OCI-LY7 (cell line): Measurements from ENCODE around the gene DPYSL5. TPM values are rescaled to one million over a fixed set of nuclear protein-coding genes. Genes with fewer than 3 reads are reported as not detected.

Source experiments
- BruUV-seq: library from RNA; stranded (reverse); fragments of 400-500 nt; replicated peaks from 2 replicates; lab custom pipeline; 2021; lab: Mats Ljungman, UMichigan
- CTCF ChIA-PET: fragments of 300-600 bp; sonication (Branson Sonifier 250); formaldehyde crosslinking; loops from one replicate; lab custom pipeline; 2022; ENCODE audit warnings: antibody characterized with exemption; ENCODE audit not compliant: unreplicated experiment; lab: Charles Lee
- POLR2A ChIA-PET: fragments of 300-600 bp; sonication (Branson Sonifier 250); formaldehyde crosslinking; loops from one replicate; lab custom pipeline; 2022; ENCODE audit warnings: antibody characterized with exemption; lab: Charles Lee
- DNase-seq: peaks from one replicate; pipeline ENCODE4 v3.0.0-alpha.2; 2015; ENCODE audit warnings: low spot score
- H2AFZ ChIP-seq: fragments of 200-600 bp; sonication (generic), shearing (Covaris generic); 2 replicates; pipeline ENCODE4 v1.6.1; 2014; ENCODE audit warnings: mild to moderate bottlenecking, antibody characterized with exemption, low read length, moderate library complexity
- H3K27ac ChIP-seq: fragments of 200-600 bp; sonication (generic); 2 replicates; pipeline ENCODE4 v1.5.1; 2014; ENCODE audit warnings: mixed run types, low read depth, mild to moderate bottlenecking, moderate library complexity, low read length, inconsistent platforms; ENCODE audit not compliant: poor library complexity, severe bottlenecking
- H3K36me3 ChIP-seq: fragments of 200-600 bp; sonication (generic); 2 replicates; pipeline ENCODE4 v1.6.1; 2014; ENCODE audit warnings: mild to moderate bottlenecking, antibody characterized with exemption, low read length, moderate library complexity, mixed read lengths; ENCODE audit not compliant: insufficient read depth
- H3K4me1 ChIP-seq: fragments of 200-600 bp; sonication (generic); 2 replicates; pipeline ENCODE4 v1.5.1; 2014; ENCODE audit warnings: mild to moderate bottlenecking, low read length; ENCODE audit not compliant: insufficient read depth, poor library complexity, severe bottlenecking
- H3K4me2 ChIP-seq: fragments of 200-600 bp; sonication (generic); 2 replicates; pipeline ENCODE4 v1.6.1; 2014; ENCODE audit warnings: mild to moderate bottlenecking, low read length
- H3K4me3 ChIP-seq: fragments of 200-600 bp; sonication (generic); 2 replicates; pipeline ENCODE4 v1.5.1; 2014; ENCODE audit warnings: mild to moderate bottlenecking, low read depth, low read length; ENCODE audit not compliant: poor library complexity, severe bottlenecking
- H3K79me2 ChIP-seq: fragments of 200-600 bp; sonication (generic); 2 replicates; pipeline ENCODE4 v1.6.1; 2016; ENCODE audit warnings: low read depth, mild to moderate bottlenecking, low read length, moderate library complexity, mixed read lengths; ENCODE audit not compliant: insufficient read depth
- H3K9me2 ChIP-seq: fragments of 200-600 bp; sonication (generic); 2 replicates; pipeline ENCODE4 v1.6.1; 2016; ENCODE audit warnings: mild to moderate bottlenecking, low read length, mixed read lengths; ENCODE audit not compliant: insufficient read depth
- H3K9me3 ChIP-seq: fragments of 200-600 bp; sonication (generic); 2 replicates; pipeline ENCODE4 v1.6.1; 2014; ENCODE audit warnings: mild to moderate bottlenecking, mixed run types, low read length, mixed read lengths
- H4K20me1 ChIP-seq: fragments of 200-600 bp; sonication (generic); 2 replicates; pipeline ENCODE4 v1.6.1; 2014; ENCODE audit warnings: mild to moderate bottlenecking, antibody characterized with exemption, low read length, moderate library complexity, mixed read lengths; ENCODE audit not compliant: insufficient read depth
- CTCF ChIP-seq: fragments of 200-600 bp; sonication (generic); conservative IDR thresholded peaks from 2 replicates; pipeline ENCODE4 v1.5.1; 2014; ENCODE audit warnings: mild to moderate bottlenecking, antibody characterized with exemption, low read length, moderate library complexity, mixed read lengths
- EZH2phosphoT487 ChIP-seq: fragments of 200-600 bp; sonication (generic); IDR thresholded peaks from 2 replicates; pipeline ENCODE4 v1.6.1; 2018; ENCODE audit warnings: low read depth, borderline replicate concordance, mild to moderate bottlenecking, mixed run types, antibody characterized with exemption, low read length, moderate library complexity, mixed read lengths
- intact Hi-C: fragments of 100-400 bp; cut with micrococcal nuclease; formaldehyde crosslinking; loops from one replicate; pipeline ENCODE4 v1.10.0; 2022; ENCODE audit not compliant: unreplicated experiment
- total RNA-seq, 2 experiments: library from RNA; depleted of rRNA in 1 of 2; stranded (reverse); fragments of >200 nt in 1 of 2; shearing (Covaris generic) in 1 of 2; gene quantifications; 2 replicates each; pipeline ENCODE4 v1.2.3, GENCODE V29; 2014 to 2022

Gene DPYSL5
- total RNA-seq, 2 experiments from 2014 or later: not detected

- CTCF ChIA-PET: no interaction called here
- H2AFZ ChIP-seq: no peak overlapping the region
- intact Hi-C loops: no loop called here
Measured at GRCh38 chr2:26959331-26959730, 111.4 kb downstream of the DPYSL5 start.

GRCh38 chr2:26964446-26965130, 116.7 kb downstream of the DPYSL5 start:
- POLR2A ChIA-PET: no interaction called here

More at GRCh38 chr2:26959331-26959730, 111.4 kb downstream of the DPYSL5 start:
- no TSS peak for BruUV-seq
- Histone ChIP-seq H3K79me2 (no peaks in the 10 kb centered on the region), H3K36me3 (no peaks in the 10 kb centered on the region), H3K4me1 (peaks cover 3% of the 10 kb centered on the region), H3K4me2 (no peak overlapping the region), H3K9me3 (no peaks in the 10 kb centered on the region), H3K9me2 (no peaks in the 10 kb centered on the region), H3K27ac (no peak overlapping the region), H4K20me1 (no peaks in the 10 kb centered on the region), H3K4me3 (no peak overlapping the region)
- POLR2A ChIA-PET: no interaction called here
- TF ChIP-seq EZH2phosphoT487: no peak
- no peak for TF ChIP-seq CTCF
- no peak for DNase-seq

More at GRCh38 chr2:26964446-26965130, 116.7 kb downstream of the DPYSL5 start:
- no peak overlapping the region for H2AFZ ChIP-seq
- H3K9me2 ChIP-seq: no peaks in the 10 kb centered on the region
- no peak overlapping the region for H3K27ac ChIP-seq
- no TSS peak for BruUV-seq
- CTCF ChIA-PET: no interaction called here
- H3K4me3 ChIP-seq: no peak overlapping the region
- H4K20me1 ChIP-seq: no peaks in the 10 kb centered on the region
- H3K9me3 ChIP-seq: no peaks in the 10 kb centered on the region
- intact Hi-C loops: loop anchor here (5.0 kb wide), 1 partner anchor 328 kb away; no protein-coding TSS in a partner anchor
- TF ChIP-seq CTCF: no peak
- no peak for TF ChIP-seq EZH2phosphoT487
- DNase-seq: no peak
- H3K79me2 ChIP-seq: no peaks in the 10 kb centered on the region
- no peak overlapping the region for H3K4me2 ChIP-seq
- H3K4me1 ChIP-seq: no peaks in the 10 kb centered on the region
- no peaks in the 10 kb centered on the region for H3K36me3 ChIP-seq
